ENCODE data around the gene NAPB.

NAPB gene

GRCh38 chr20:23437126-23437899 lies 16.0 kb upstream of the NAPB start:
- no peak for DNase-seq

GRCh38 chr20:23436681-23437080 lies 15.4 kb upstream of the NAPB start:
- no peak for DNase-seq

GRCh38 chr20:23435626-23436539 lies 14.6 kb upstream of the NAPB start:
- no peak for DNase-seq

GRCh38 chr20:23434521-23435313 lies 13.4 kb upstream of the NAPB start:
- DNase-seq: no peak

- DNase-seq: no peak
These were observed 12.3 kb upstream of the NAPB start for GRCh38 chr20:23433628-23434027.

GRCh38 chr20:23425129-23425528 lies 3.8 kb upstream of the NAPB start:
- no peak for DNase-seq

GRCh38 chr20:23419995-23420901 lies 1.0 kb downstream of the NAPB start:
- peak; percentile 45 for DNase-seq

- no peak for DNase-seq
These were observed 1.7 kb downstream of the NAPB start for GRCh38 chr20:23419657-23419994.

- DNase-seq: no peak
These were observed 3.4 kb downstream of the NAPB start for GRCh38 chr20:23417861-23418260.

- no peak for DNase-seq
These were observed 5.2 kb downstream of the NAPB start for GRCh38 chr20:23415959-23416583.

- no peak for DNase-seq
These were observed 5.7 kb downstream of the NAPB start for GRCh38 chr20:23415555-23415954.

- DNase-seq: no peak
These were observed 6.6 kb downstream of the NAPB start for GRCh38 chr20:23414526-23415188.

- no peak for DNase-seq
These were observed 7.3 kb downstream of the NAPB start for GRCh38 chr20:23413862-23414422.

- no peak for DNase-seq
These were observed 9.3 kb downstream of the NAPB start for GRCh38 chr20:23412026-23412425.

GRCh38 chr20:23410916-23411695 lies 10.2 kb downstream of the NAPB start:
- DNase-seq: no peak

- DNase-seq: no peak
These were observed 11.5 kb downstream of the NAPB start for GRCh38 chr20:23409800-23410199.

GRCh38 chr20:23408957-23409356 lies 12.3 kb downstream of the NAPB start:
- no peak for DNase-seq

- no peak for DNase-seq
These were observed 13.4 kb downstream of the NAPB start for GRCh38 chr20:23407781-23408464.

GRCh38 chr20:23406880-23407279 lies 14.4 kb downstream of the NAPB start:
- no peak for DNase-seq

All from CD4-positive, alpha-beta T cell treated with Interleukin-17A for 4 hours (primary cell).